Effector memory CD8-positive, alpha-beta T cell (primary cell): ENCODE measurements around the gene CLCN2.
"Not testable (repeated sequence)": the region's sequence is repeated elsewhere in the genome, so short reads cannot be mapped to it uniquely, and the experiment has no call there.

Source experiments
- ATAC-seq: fragments of 150-1000 bp; cut with Tn5 transposase; replicated peaks from 2 replicates; pipeline ENCODE4 v1.10.0; 2021; ENCODE audit warnings: mild to moderate bottlenecking, moderate library complexity
- DNase-seq, 3 experiments: peaks; one replicate each; pipeline ENCODE4 v3.0.0; 2021
- H3K27ac Mint-ChIP-seq, 2 donors: one replicate each; pipeline ENCODE4 v1.8.0; 2022; ENCODE audit warnings: mild to moderate bottlenecking in 2 of 2, mixed read lengths in 2 of 2, moderate library complexity in 2 of 2
- H3K27me3 Mint-ChIP-seq, 2 donors: one replicate each; pipeline ENCODE4 v1.8.0; 2022; ENCODE audit warnings: mixed read lengths in 2 of 2
- H3K36me3 Mint-ChIP-seq: one replicate; pipeline ENCODE4 v1.8.0; 2022; ENCODE audit warnings: mild to moderate bottlenecking, moderate library complexity, mixed read lengths; ENCODE audit not compliant: insufficient read depth
- H3K4me1 Mint-ChIP-seq, 2 donors: one replicate each; pipeline ENCODE4 v1.8.0; 2022; ENCODE audit warnings: low read depth in 2 of 2, mixed read lengths in 2 of 2
- H3K4me3 Mint-ChIP-seq, 2 donors: one replicate each; pipeline ENCODE4 v1.8.0; 2022; ENCODE audit warnings: mild to moderate bottlenecking in 2 of 2, mixed read lengths in 2 of 2, moderate library complexity in 2 of 2
- H3K9me3 Mint-ChIP-seq, 2 donors: one replicate each; pipeline ENCODE4 v1.8.0; 2022; ENCODE audit warnings: mixed read lengths in 2 of 2

Gene CLCN2

GRCh38 chr3:184339451-184340135, 21.8 kb downstream of the CLCN2 start:
- not testable (repeated sequence) for H3K9me3 Mint-ChIP-seq, DNase-seq, ATAC-seq, H3K4me3 Mint-ChIP-seq, H3K27me3 Mint-ChIP-seq, H3K27ac Mint-ChIP-seq
- Mint-ChIP-seq H3K4me1 (peaks cover 20 to 30% of the 10 kb centered on the region in 2 donors), H3K36me3 (peaks cover 23% of the 10 kb centered on the region)

- no peaks in the 10 kb centered on the region for H3K9me3 Mint-ChIP-seq
- peaks cover 26 to 33% of the 10 kb centered on the region in 2 donors for H3K4me1 Mint-ChIP-seq
- H3K27me3 Mint-ChIP-seq, result no peaks in the 10 kb centered on the region
- peaks cover 29% of the 10 kb centered on the region for H3K36me3 Mint-ChIP-seq
- ATAC-seq (no peak), DNase-seq (no peak)
- H3K27ac Mint-ChIP-seq, result no peak overlapping the region
- no peak overlapping the region for H3K4me3 Mint-ChIP-seq
These were observed 22.4 kb downstream of the CLCN2 start for GRCh38 chr3:184339001-184339400.

GRCh38 chr3:184338511-184338945, 22.9 kb downstream of the CLCN2 start:
- DNase-seq, result no peak
- H3K27me3 Mint-ChIP-seq, result no peaks in the 10 kb centered on the region
- ATAC-seq, result no peak
- H3K4me3 Mint-ChIP-seq, result no peak overlapping the region
- peaks cover 30 to 35% of the 10 kb centered on the region in 2 donors for H3K4me1 Mint-ChIP-seq
- H3K27ac Mint-ChIP-seq, result no peak overlapping the region
- no peaks in the 10 kb centered on the region for H3K9me3 Mint-ChIP-seq
- H3K36me3 Mint-ChIP-seq, result peaks cover 33% of the 10 kb centered on the region

- Mint-ChIP-seq H3K4me3 (peak overlapping the region in 1 of 2 donors; percentile 25), H3K36me3 (peaks cover 32% of the 10 kb centered on the region), H3K27me3 (no peaks in the 10 kb centered on the region), H3K4me1 (peaks cover 31 to 35% of the 10 kb centered on the region in 2 donors), H3K9me3 (no peaks in the 10 kb centered on the region), H3K27ac (no peak overlapping the region)
- no peak for ATAC-seq
- no peak for DNase-seq
These were observed 23.4 kb downstream of the CLCN2 start for GRCh38 chr3:184337981-184338380.

- no peaks in the 10 kb centered on the region for H3K9me3 Mint-ChIP-seq
- DNase-seq (no peak), ATAC-seq (no peak)
- peaks cover 31 to 35% of the 10 kb centered on the region in 2 donors for H3K4me1 Mint-ChIP-seq
- no peaks in the 10 kb centered on the region for H3K27me3 Mint-ChIP-seq
- peak within 1 kb of the TSS; percentile 85 for H3K4me3 Mint-ChIP-seq
- peaks cover 39% of the 10 kb centered on the region for H3K36me3 Mint-ChIP-seq
- peak within 1 kb of the TSS; percentile 73 to 91 for H3K27ac Mint-ChIP-seq
These were observed 24.0 kb downstream of the CLCN2 start, which contains the start of gene FAM131A for GRCh38 chr3:184337399-184337714. FAM131A (plus strand) TSS chr3:184337600; CDS start chr3:184337631, 31 bp downstream.

GRCh38 chr3:184336547-184337398, 24.6 kb downstream of the CLCN2 start:
- Mint-ChIP-seq H3K36me3 (peaks cover 42% of the 10 kb centered on the region), H3K27me3 (no peaks in the 10 kb centered on the region), H3K4me1 (peaks cover 31 to 35% of the 10 kb centered on the region in 2 donors), H3K4me3 (peak overlapping the region; percentile 85), H3K27ac (peak overlapping the region; percentile 73 to 91), H3K9me3 (no peaks in the 10 kb centered on the region)
- no peak for DNase-seq
- ATAC-seq, result no peak

GRCh38 chr3:184335661-184336546, 25.5 kb downstream of the CLCN2 start:
- H3K27ac Mint-ChIP-seq, result peak overlapping the region; percentile 73 to 91
- H3K4me1 Mint-ChIP-seq, result peaks cover 35 to 36% of the 10 kb centered on the region in 2 donors
- peak overlapping the region; percentile 85 for H3K4me3 Mint-ChIP-seq
- H3K27me3 Mint-ChIP-seq, result no peaks in the 10 kb centered on the region
- ATAC-seq (peak; percentile 81), DNase-seq (peak; percentile 86 to 92 (median 91))
- no peaks in the 10 kb centered on the region for H3K9me3 Mint-ChIP-seq
- peaks cover 47% of the 10 kb centered on the region for H3K36me3 Mint-ChIP-seq

GRCh38 chr3:184335291-184335660, 26.1 kb downstream of the CLCN2 start:
- Mint-ChIP-seq H3K9me3 (no peaks in the 10 kb centered on the region), H3K4me1 (peaks cover 35 to 36% of the 10 kb centered on the region in 2 donors), H3K27me3 (no peaks in the 10 kb centered on the region), H3K27ac (peak overlapping the region; percentile 73 to 75), H3K36me3 (peaks cover 49% of the 10 kb centered on the region), H3K4me3 (peak overlapping the region; percentile 85)
- ATAC-seq (no peak), DNase-seq (no peak)

GRCh38 chr3:184334470-184335158, 26.8 kb downstream of the CLCN2 start:
- no peaks in the 10 kb centered on the region for H3K27me3 Mint-ChIP-seq
- H3K36me3 Mint-ChIP-seq, result peaks cover 56% of the 10 kb centered on the region
- DNase-seq (peak; percentile 16 to 30 (median 26)), ATAC-seq (peak; percentile 31)
- peak overlapping the region; percentile 20 to 85 for H3K4me3 Mint-ChIP-seq
- H3K27ac Mint-ChIP-seq, result peak overlapping the region; percentile 73 to 75
- peaks cover 35 to 36% of the 10 kb centered on the region in 2 donors for H3K4me1 Mint-ChIP-seq
- no peaks in the 10 kb centered on the region for H3K9me3 Mint-ChIP-seq

- H3K27ac Mint-ChIP-seq, result peak overlapping the region; percentile 73 to 75
- H3K36me3 Mint-ChIP-seq, result peaks cover 65% of the 10 kb centered on the region
- DNase-seq, result no peak
- H3K9me3 Mint-ChIP-seq, result no peaks in the 10 kb centered on the region
- no peak overlapping the region for H3K4me3 Mint-ChIP-seq
- H3K27me3 Mint-ChIP-seq, result no peaks in the 10 kb centered on the region
- H3K4me1 Mint-ChIP-seq, result peaks cover 36% of the 10 kb centered on the region in 2 donors
- ATAC-seq, result no peak
These were observed 27.7 kb downstream of the CLCN2 start for GRCh38 chr3:184333700-184334099.

GRCh38 chr3:184333190-184333589, 28.2 kb downstream of the CLCN2 start:
- Mint-ChIP-seq H3K4me1 (peaks cover 36% of the 10 kb centered on the region in 2 donors), H3K9me3 (no peaks in the 10 kb centered on the region), H3K36me3 (peaks cover 70% of the 10 kb centered on the region), H3K4me3 (no peak overlapping the region), H3K27me3 (no peaks in the 10 kb centered on the region), H3K27ac (peak overlapping the region; percentile 73 to 75)
- ATAC-seq (no peak), DNase-seq (no peak)

- ATAC-seq (no peak), DNase-seq (no peak)
- Mint-ChIP-seq H3K36me3 (peaks cover 77% of the 10 kb centered on the region), H3K27me3 (no peaks in the 10 kb centered on the region), H3K4me3 (no peak overlapping the region), H3K27ac (peak overlapping the region; percentile 73 to 75), H3K9me3 (no peaks in the 10 kb centered on the region), H3K4me1 (peaks cover 30 to 31% of the 10 kb centered on the region in 2 donors)
These were observed 28.9 kb downstream of the CLCN2 start for GRCh38 chr3:184332370-184333090.
